Suprapubic skin (tissue), 4 donors: ENCODE measurements around the gene PPP2R5B. TPM values are rescaled to one million over a fixed set of nuclear protein-coding genes. Genes with fewer than 3 reads are reported as not detected.
"Not testable (repeated sequence)": the region's sequence is repeated elsewhere in the genome, so short reads cannot be mapped to it uniquely, and the experiment has no call there.

ENCODE experiments used
- DNase-seq, 2 donors: peaks; one replicate each; pipeline ENCODE4 v3.0.0-alpha.2; 2019; ENCODE audit warnings: low spot score in 2 of 2
- H3K27ac ChIP-seq: fragments of 200-600 bp; sonication (generic); one replicate; pipeline ENCODE4 v1.5.1; 2019
- H3K27me3 ChIP-seq: fragments of 200-600 bp; sonication (generic); one replicate; pipeline ENCODE4 v1.5.1; 2019
- H3K36me3 ChIP-seq: fragments of 200-600 bp; sonication (generic); one replicate; pipeline ENCODE4 v1.5.1; 2019
- H3K4me1 ChIP-seq: fragments of 200-600 bp; sonication (generic); one replicate; pipeline ENCODE4 v1.5.1; 2019
- H3K4me3 ChIP-seq: fragments of 200-600 bp; sonication (generic); one replicate; pipeline ENCODE4 v1.5.1; 2019; ENCODE audit warnings: mild to moderate bottlenecking
- H3K9me3 ChIP-seq: fragments of 200-600 bp; sonication (generic); one replicate; pipeline ENCODE4 v1.5.1; 2019
- CTCF ChIP-seq, 2 donors: fragments of 200-600 bp in 1 of 2; fragments of 450-650 bp in 1 of 2; sonication (generic) in 1 of 2; IDR thresholded peaks; one replicate each; pipeline ENCODE4 v1.5.1; 2016 to 2019; ENCODE audit warnings: antibody characterized with exemption in 2 of 2, mild to moderate bottlenecking in 1 of 2, moderate library complexity in 1 of 2
- EP300 ChIP-seq: sonication (generic); formaldehyde crosslinking; IDR thresholded peaks from one replicate; pipeline ENCODE4 v1.6.1; 2017; ENCODE audit warnings: antibody characterized with exemption
- POLR2A ChIP-seq, 2 donors: fragments of 450-650 bp; IDR thresholded peaks; one replicate each; pipeline ENCODE4 v1.6.1; 2017; ENCODE audit warnings: antibody characterized with exemption in 2 of 2, mild to moderate bottlenecking in 2 of 2, moderate library complexity in 2 of 2
- POLR2AphosphoS5 ChIP-seq, 3 donors: sonication (generic); formaldehyde crosslinking; IDR thresholded peaks; one replicate each; pipeline ENCODE4 v1.6.1; 2017; ENCODE audit warnings: antibody characterized with exemption in 3 of 3
- WGBS: methylation state at CpG from one replicate; pipeline ENCODE4 v1.1.5; 2018; 5-methylcytosine and 5-hydroxymethylcytosine counted together
- total RNA-seq, 4 donors: library from RNA; depleted of rRNA; stranded (reverse); fragments of >200 nt; gene quantifications; one replicate each; pipeline ENCODE4 v1.1.0, GENCODE V29; 2016

The PPP2R5B gene
- total RNA-seq, 4 donors from 2014 or later: 20.1 to 38.3 (median 27.3) TPM

- Histone ChIP-seq H3K27me3 (no peaks in the 10 kb centered on the region), H3K36me3 (no peaks in the 10 kb centered on the region), H3K27ac (no peak overlapping the region), H3K4me3 (no peak overlapping the region), H3K9me3 (no peaks in the 10 kb centered on the region), H3K4me1 (peaks cover 17% of the 10 kb centered on the region)
- 54% methylated on average over 8 of the region's 8 CpGs for WGBS
- TF ChIP-seq EP300: no peak
- DNase-seq: no peak
Observed at GRCh38 chr11:64970731-64971151, 46.3 kb downstream of the PPP2R5B start.

- H3K27me3 ChIP-seq: no peaks in the 10 kb centered on the region
- peak within 1 kb of the TSS; percentile 35 for H3K4me3 ChIP-seq
- H3K4me1 ChIP-seq: peaks cover 17% of the 10 kb centered on the region
- no peak within 1 kb of the TSS for H3K27ac ChIP-seq
- TF ChIP-seq POLR2A (IDR thresholded peaks at IDR 0.05) (no peak), EP300 (no peak), POLR2AphosphoS5 (IDR thresholded peaks at IDR 0.05) (no peak), CTCF (IDR thresholded peaks at IDR 0.05) (no peak)
- H3K9me3 ChIP-seq: no peaks in the 10 kb centered on the region
- DNase-seq: peak; percentile 87 to 88
- WGBS: 22% methylated on average over 56 of the region's 69 CpGs
- H3K36me3 ChIP-seq: no peaks in the 10 kb centered on the region
Observed at GRCh38 chr11:64971421-64972233, 47.1 kb downstream of the PPP2R5B start, which contains the start of gene MAJIN. Gene MAJIN, minus strand, starts transcription at chr11:64972108. Its CDS starts 12,703 bp downstream, at chr11:64959405.

- Histone ChIP-seq H3K36me3 (no peaks in the 10 kb centered on the region), H3K4me3 (no peak overlapping the region), H3K9me3 (no peaks in the 10 kb centered on the region), H3K27me3 (no peaks in the 10 kb centered on the region), H3K4me1 (peaks cover 17% of the 10 kb centered on the region), H3K27ac (no peak overlapping the region)
- no peak for TF ChIP-seq POLR2A (IDR thresholded peaks at IDR 0.05)
- no peak for TF ChIP-seq EP300
- DNase-seq: no peak
- WGBS: 80% methylated on average over 5 of the region's 5 CpGs
Observed at GRCh38 chr11:64974124-64974523, 49.6 kb downstream of the PPP2R5B start.

GRCh38 chr11:64976651-64977050 is 52.2 kb downstream of the PPP2R5B start:
- H3K36me3 ChIP-seq: no peaks in the 10 kb centered on the region
- 83% methylated on average over 2 of the region's 2 CpGs for WGBS
- H3K4me1 ChIP-seq: peaks cover 9% of the 10 kb centered on the region
- DNase-seq: no peak
- TF ChIP-seq EP300: no peak
- no peak for TF ChIP-seq CTCF (IDR thresholded peaks at IDR 0.05)
- no peak for TF ChIP-seq POLR2A (IDR thresholded peaks at IDR 0.05)
- TF ChIP-seq POLR2AphosphoS5 (IDR thresholded peaks at IDR 0.05): no peak
- no peak overlapping the region for H3K4me3 ChIP-seq
- no peak overlapping the region for H3K27ac ChIP-seq
- H3K9me3 ChIP-seq: no peaks in the 10 kb centered on the region
- no peaks in the 10 kb centered on the region for H3K27me3 ChIP-seq

- not testable (repeated sequence) for H3K27me3 ChIP-seq, H3K4me1 ChIP-seq, DNase-seq, H3K36me3 ChIP-seq, H3K27ac ChIP-seq, H3K4me3 ChIP-seq, H3K9me3 ChIP-seq
- 82% methylated on average over 5 of the region's 5 CpGs for WGBS
Observed at GRCh38 chr11:64983339-64983738, 58.9 kb downstream of the PPP2R5B start.

Other genes starting within 250 kb of the PPP2R5B start
- gene NRXN2, start 201.5 kb upstream of the PPP2R5B start, total RNA-seq: under 1 TPM in 3 of 4 donors, not detected in 1; 0.21 to 0.72 (median 0.64) TPM
- 1 to 10 TPM in 2 of 4 donors, under 1 TPM in 2; 0.64 to 7.6 (median 3.9) TPM for gene RASGRP2, start 180.5 kb upstream of the PPP2R5B start, total RNA-seq
- gene PYGM, start 164.7 kb upstream of the PPP2R5B start, total RNA-seq: 1 to 10 TPM; 1.1 to 2.7 (median 1.2) TPM
- 100 to 1,000 TPM; 270 to 559 (median 373) TPM for gene SF1, start 146.1 kb upstream of the PPP2R5B start, total RNA-seq
- 10 to 100 TPM; 13.6 to 20.4 (median 15.3) TPM for gene MAP4K2, start 121.5 kb upstream of the PPP2R5B start, total RNA-seq
- 10 to 100 TPM; 26.9 to 46.6 (median 36.1) TPM for gene MEN1, start 114.1 kb upstream of the PPP2R5B start, total RNA-seq
- 10 to 100 TPM; 42.2 to 64.9 (median 61.1) TPM for gene CDC42BPG, start 80.0 kb upstream of the PPP2R5B start, total RNA-seq
- 10 to 100 TPM; 47.8 to 85.4 (median 76.8) TPM for gene EHD1, start 46.1 kb upstream of the PPP2R5B start, total RNA-seq
- gene ATG2A, start 7.5 kb upstream of the PPP2R5B start, total RNA-seq: 10 to 100 TPM; 69.5 to 82.2 (median 76.0) TPM
- gene GPHA2, start 11.2 kb downstream of the PPP2R5B start, total RNA-seq: not detected
- gene MAJIN, start 47.4 kb downstream of the PPP2R5B start, total RNA-seq: not detected
- gene BATF2, start 72.3 kb downstream of the PPP2R5B start, total RNA-seq: under 1 TPM in 2 of 4 donors, not detected in 2; 0.30 to 0.38 TPM
- 10 to 100 TPM; 67.8 to 91.3 (median 87.8) TPM for gene ARL2, start 89.5 kb downstream of the PPP2R5B start, total RNA-seq
- gene SNX15, start 102.8 kb downstream of the PPP2R5B start, total RNA-seq: 10 to 100 TPM; 12.1 to 30.9 (median 24.2) TPM
- 10 to 100 TPM in 3 of 4 donors, 1 to 10 TPM in 1; 8.7 to 16.5 (median 12.4) TPM for gene SAC3D1, start 116.5 kb downstream of the PPP2R5B start, total RNA-seq
- 1 to 10 TPM; 2.7 to 8.3 (median 5.1) TPM for gene NAALADL1, start 133.9 kb downstream of the PPP2R5B start, total RNA-seq
- gene CDCA5, start 159.4 kb downstream of the PPP2R5B start, total RNA-seq: 1 to 10 TPM in 3 of 4 donors, under 1 TPM in 1; 0.91 to 6.8 (median 1.4) TPM
- gene ZFPL1, start 159.5 kb downstream of the PPP2R5B start, total RNA-seq: 10 to 100 TPM; 34.1 to 58.5 (median 41.9) TPM
- 100 to 1,000 TPM; 465 to 843 (median 596) TPM for gene VPS51, start 171.5 kb downstream of the PPP2R5B start, total RNA-seq
- gene TM7SF2, start 187.2 kb downstream of the PPP2R5B start, total RNA-seq: 100 to 1,000 TPM in 2 of 4 donors, 10 to 100 TPM in 2; 76.5 to 214 (median 145) TPM
- gene ZNHIT2, start 193.0 kb downstream of the PPP2R5B start, total RNA-seq: 10 to 100 TPM in 3 of 4 donors, 1 to 10 TPM in 1; 9.0 to 23.3 (median 17.6) TPM
- gene FAU, start 197.4 kb downstream of the PPP2R5B start, total RNA-seq: 100 to 1,000 TPM; 584 to 609 (median 602) TPM
- 10 to 100 TPM; 48.0 to 68.5 (median 61.7) TPM for gene MRPL49, start 197.6 kb downstream of the PPP2R5B start, total RNA-seq
- gene SYVN1, start 209.8 kb downstream of the PPP2R5B start, total RNA-seq: 10 to 100 TPM; 52.7 to 61.2 (median 56.9) TPM
- not detected for gene SPDYC, start 245.5 kb downstream of the PPP2R5B start, total RNA-seq